GM21717 (cell line): Measurements from ENCODE around the gene SMTN.
"Not testable (repeated sequence)": the region's sequence is repeated elsewhere in the genome, so short reads cannot be mapped to it uniquely, and the experiment has no call there.

Experiments used
- ATAC-seq: cut with Tn5 transposase; IDR thresholded peaks from one replicate; pipeline ENCODE4 v1.9.1; 2021; ENCODE audit warnings: mild to moderate bottlenecking, moderate library complexity; ENCODE audit not compliant: unreplicated experiment

The SMTN gene

GRCh38 chr22:31089160-31090100, 8.3 kb downstream of the SMTN start:
- ATAC-seq, result no peak

GRCh38 chr22:31090217-31091085, 9.3 kb downstream of the SMTN start:
- no peak for ATAC-seq

GRCh38 chr22:31091106-31091975, 10.2 kb downstream of the SMTN start:
- no peak for ATAC-seq

GRCh38 chr22:31092161-31092560, 11.0 kb downstream of the SMTN start:
- no peak for ATAC-seq

GRCh38 chr22:31093086-31093850, 12.2 kb downstream of the SMTN start:
- ATAC-seq, result no peak

GRCh38 chr22:31094021-31094551, 13.0 kb downstream of the SMTN start:
- no peak for ATAC-seq

GRCh38 chr22:31094741-31095140, 13.6 kb downstream of the SMTN start:
- ATAC-seq, result no peak

GRCh38 chr22:31095637-31096249, 14.6 kb downstream of the SMTN start:
- no peak for ATAC-seq

GRCh38 chr22:31096657-31097279, 15.7 kb downstream of the SMTN start:
- ATAC-seq, result no peak

- ATAC-seq, result not testable (repeated sequence)
Observed at GRCh38 chr22:31097539-31097938, 16.4 kb downstream of the SMTN start.

- ATAC-seq, result no peak
Observed at GRCh38 chr22:31097941-31098631, 17.0 kb downstream of the SMTN start.

- ATAC-seq, result no peak
Observed at GRCh38 chr22:31098632-31099110, 17.6 kb downstream of the SMTN start.

GRCh38 chr22:31099386-31099785, 18.3 kb downstream of the SMTN start:
- ATAC-seq, result no peak

- no peak for ATAC-seq
Observed at GRCh38 chr22:31099841-31100761, 19.0 kb downstream of the SMTN start.

- no peak for ATAC-seq
Observed at GRCh38 chr22:31100762-31101525, 19.8 kb downstream of the SMTN start.

GRCh38 chr22:31102441-31103081, 21.4 kb downstream of the SMTN start:
- ATAC-seq, result no peak
